NCI-H748 (cell line): ENCODE data around the gene C6orf52.
"Not testable (repeated sequence)": the region's sequence is repeated elsewhere in the genome, so short reads cannot be mapped to it uniquely, and the experiment has no call there.

ENCODE experiments used
- DNase-seq: peaks from one replicate; lab custom pipeline; 2025; ENCODE audit not compliant: unreplicated experiment; lab: John Stamatoyannopoulos, UW

C6orf52 gene

DNA sequence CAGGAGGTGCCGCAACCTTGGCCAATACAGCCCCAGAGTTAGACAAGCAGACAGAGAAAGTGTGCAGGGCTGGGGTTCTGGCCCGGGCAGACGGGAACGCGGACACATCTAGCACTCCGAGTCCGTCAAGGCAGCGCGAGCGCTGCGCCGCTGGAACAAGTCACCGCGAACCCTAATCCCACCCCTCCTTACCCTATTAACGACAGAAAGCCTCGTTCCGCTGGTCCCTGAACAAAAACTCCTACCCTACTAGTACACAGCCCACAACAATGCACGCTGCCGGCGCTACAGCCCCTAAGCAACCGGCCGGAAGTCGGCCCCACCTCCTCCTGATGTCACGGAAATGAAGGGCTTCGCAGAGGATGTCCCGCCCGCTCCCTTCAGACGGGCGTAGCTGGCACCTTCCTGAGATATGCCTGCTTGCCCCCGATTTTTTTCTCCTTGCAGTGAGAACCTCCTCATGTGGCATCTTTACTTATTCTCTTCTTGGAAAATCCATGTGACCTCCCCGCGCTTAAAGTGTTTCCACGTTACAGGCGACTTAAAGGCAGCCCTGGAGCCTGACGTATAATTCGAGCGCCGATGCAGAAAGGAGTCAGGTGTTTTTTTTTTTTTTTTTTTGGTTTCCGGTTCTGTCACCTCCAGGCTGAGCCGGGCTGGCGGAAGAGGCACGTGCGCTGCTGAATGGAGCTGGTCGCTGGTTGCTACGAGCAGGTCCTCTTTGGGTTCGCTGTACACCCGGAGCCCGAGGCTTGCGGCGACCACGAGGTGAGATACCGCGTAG, at the start of gene C6orf52, which contains the start of gene PAK1IP1:
Gene C6orf52, minus strand, starts transcription at position 315 of the 784 bp plus-strand sequence. CDS start 7,066 bp downstream, outside the sequence.
Gene PAK1IP1, plus strand, starts transcription at position 671 of the 784 bp plus-strand sequence. Its CDS starts 14 bp downstream, at position 685.
- DNase-seq = peak; percentile 98

DNA sequence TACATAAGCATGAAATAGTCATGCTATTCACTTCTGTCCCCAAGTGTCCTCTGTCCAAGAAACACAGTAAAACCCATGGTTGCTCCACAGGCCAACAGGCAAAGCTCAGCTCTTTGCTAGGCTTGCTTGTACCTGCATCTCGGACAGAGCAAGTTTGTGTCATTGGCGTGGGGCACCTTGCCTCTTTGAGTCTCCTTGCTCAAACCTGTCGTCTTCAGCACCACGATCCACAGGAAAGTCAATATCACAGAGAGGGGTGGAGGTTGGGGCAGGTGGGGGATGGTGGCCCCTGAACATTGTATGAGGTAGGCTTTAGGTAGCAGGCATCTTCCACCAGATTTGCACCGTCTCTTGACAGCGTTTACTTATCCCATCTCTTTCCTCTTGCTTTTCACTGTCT, 49.1 kb upstream of the C6orf52 start:
- DNase-seq = no peak

DNA sequence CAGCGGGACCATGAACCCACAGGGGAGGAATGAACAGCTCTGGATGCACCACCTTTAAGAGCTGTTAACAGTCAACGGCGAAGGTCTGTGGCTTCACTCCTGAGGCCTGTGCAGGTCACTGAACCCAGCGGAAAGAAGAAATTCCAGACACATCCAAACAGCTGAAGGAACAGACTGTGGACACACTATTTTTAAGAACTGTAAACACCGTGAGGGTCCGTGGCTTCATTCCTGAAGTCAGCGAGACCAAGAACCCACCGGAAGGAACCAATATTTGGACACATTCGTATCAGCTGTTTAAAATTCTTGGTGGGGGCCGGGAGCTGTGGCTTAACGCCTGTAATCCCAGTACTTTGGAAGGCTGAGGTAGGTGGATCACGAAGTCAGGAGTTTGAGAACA, 47.8 kb upstream of the C6orf52 start:
- DNase-seq = no peak

DNA sequence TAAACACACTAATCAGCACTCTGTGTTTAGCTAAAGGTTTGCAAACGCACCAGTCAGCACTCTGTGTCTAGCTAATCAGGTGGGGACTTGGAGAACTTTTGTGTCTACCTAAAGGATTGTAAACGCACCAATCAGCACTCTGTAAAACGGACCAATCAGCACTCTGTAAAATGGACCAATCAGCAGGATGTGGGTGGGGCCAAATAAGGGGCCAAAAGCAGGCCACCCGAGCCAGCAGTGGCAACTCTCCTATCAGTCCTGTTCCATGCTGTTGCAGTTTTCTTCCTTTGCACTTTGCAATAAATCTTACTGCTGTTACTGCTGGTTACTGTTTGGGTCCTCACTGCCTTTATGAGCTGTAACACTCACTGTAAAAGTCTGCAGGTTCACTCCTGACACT, 47.2 kb upstream of the C6orf52 start:
- not testable (repeated sequence) for DNase-seq

DNA sequence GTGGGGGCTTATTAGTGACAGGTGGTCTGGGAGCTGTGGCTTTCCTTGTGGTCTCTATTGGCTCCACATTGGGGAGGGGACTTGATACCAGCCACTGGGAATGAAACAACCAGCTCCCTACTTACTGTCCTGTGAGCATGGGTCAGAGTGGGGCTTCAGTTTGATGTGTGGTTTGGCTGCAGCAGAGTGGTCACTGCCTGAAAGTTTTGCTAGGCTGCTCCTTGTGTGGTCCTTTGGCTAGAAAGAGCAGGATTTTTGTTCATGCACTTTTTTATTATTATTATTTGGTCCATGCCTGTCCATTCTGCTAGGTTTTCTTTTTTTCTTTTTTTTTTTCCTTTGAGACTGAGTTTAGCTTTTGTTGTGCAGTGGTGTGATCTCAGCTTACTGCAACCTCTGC, 45.6 kb upstream of the C6orf52 start:
- DNase-seq = no peak

DNA sequence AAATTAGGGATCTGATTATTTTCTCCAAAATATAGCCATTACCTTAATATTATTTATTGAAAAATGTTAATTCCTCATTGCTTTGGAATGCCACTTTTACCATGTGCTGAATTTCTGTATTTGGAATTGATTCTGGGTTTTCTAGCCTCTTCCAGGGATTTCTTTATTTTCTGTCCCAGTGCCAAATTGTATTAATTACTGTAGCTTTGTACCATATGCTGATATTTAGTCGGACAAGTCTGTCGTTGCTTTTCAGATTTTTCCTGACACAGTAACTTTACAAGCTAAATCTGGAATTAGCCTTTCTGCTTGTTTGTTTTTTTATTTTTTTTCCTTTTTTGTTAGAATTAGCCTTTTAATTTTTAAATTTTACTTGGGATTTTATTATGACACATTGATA, 42.3 kb upstream of the C6orf52 start:
- no peak for DNase-seq

DNA sequence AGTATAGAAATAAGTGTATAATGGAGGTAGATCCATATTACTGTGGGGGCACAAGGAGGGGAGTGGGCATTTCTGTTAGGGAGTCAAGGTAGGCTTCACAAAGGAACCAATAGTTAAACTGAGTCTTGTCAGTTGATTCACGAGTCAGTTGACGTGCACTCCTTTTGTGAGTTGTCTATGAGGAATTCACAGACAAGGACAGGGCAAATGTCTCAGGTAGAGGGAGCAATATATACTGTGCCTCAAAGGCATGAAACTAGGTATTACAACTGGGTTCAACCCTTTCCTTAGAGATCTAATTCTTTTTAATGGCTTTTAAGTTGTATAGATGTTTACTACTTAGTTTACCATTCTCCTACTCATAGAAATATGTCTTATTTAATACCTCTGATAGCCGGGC, 39.4 kb upstream of the C6orf52 start:
- no peak for DNase-seq

DNA sequence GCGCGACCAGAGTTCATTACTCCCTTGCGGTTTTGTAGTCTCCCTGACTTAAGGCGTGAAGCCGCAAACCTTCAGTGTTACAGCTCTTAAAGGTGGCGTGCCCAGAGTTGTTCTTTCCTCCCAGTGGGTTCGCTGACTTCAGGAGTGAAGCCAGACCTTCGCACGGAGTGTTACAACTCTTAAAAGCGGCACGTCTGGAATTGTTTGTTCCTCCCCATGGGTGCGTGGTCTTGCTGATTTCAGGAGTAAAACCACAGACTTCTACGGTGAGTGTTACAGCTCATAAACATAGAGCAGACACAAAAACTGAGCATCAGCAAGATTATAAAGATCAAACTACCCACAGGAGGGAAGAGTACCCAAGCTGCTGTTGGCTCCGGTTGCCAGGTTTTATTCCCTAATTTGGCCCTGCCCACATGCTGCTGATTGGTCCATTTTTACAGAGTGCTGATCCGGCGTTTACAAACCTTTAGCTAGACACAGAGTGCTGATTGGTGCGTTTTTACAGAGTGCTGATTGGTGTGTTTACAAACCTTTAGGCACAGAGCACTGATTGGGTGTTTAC, 38.8 kb upstream of the C6orf52 start:
- DNase-seq = no peak

DNA sequence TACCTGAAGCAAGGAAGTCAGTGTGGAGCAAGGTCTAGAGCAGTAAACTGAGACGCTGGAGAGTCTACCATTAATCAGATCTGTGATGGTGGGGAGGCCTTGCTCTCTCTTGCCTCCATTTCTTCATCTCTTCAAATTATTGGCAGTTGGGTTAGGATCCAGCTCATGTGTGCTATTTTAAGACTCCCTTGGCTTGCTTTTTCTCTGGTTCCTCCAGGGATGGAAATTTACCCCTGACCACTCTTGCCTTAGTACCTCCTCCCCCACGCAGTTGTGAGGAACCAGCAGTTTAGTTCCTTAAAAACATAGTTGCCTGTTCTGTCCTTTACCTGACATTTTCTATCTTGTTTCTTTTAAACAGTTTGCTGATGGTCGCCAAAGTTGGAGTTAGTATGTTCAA, 35.8 kb upstream of the C6orf52 start:
- no peak for DNase-seq

DNA sequence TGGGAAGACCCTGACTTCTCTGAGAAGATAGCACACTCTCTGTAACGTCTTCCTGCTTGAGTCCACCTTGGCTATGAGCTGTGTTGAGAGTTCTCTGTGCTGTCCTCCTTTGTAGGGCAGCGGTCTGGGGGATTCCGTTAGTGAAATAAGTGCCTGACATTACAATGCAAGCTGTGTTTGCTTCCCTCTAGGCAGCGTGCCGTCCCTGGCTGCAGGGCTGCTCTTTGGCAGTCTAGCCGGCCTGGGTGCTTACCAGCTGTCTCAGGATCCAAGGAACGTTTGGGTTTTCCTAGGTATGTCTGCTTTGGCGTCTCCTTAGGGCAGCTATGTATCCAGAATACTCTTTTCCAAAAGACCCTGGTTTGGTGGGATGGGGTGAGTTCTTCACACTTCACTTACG, 31.3 kb upstream of the C6orf52 start:
- no peak for DNase-seq

DNA sequence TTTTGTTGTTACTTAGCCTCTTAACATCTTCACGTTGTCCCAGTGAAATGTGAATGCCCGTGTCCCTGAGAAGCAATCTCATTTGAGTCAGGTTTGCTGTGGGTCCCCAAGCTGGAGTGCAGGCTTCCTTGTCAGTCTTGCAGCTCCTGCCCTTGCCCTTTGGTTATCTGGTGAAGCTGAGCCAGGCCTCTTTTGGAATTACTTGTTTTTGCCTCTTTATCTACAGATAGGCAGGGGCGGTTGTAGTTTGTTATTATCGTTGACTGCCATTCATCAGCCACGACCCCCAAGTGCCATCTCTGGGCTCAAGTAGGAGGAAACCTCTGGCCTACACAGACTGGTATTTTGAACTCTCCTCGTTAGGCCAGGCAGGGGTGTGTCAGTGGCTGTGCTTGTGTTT, 30.6 kb upstream of the C6orf52 start:
- no peak for DNase-seq

DNA sequence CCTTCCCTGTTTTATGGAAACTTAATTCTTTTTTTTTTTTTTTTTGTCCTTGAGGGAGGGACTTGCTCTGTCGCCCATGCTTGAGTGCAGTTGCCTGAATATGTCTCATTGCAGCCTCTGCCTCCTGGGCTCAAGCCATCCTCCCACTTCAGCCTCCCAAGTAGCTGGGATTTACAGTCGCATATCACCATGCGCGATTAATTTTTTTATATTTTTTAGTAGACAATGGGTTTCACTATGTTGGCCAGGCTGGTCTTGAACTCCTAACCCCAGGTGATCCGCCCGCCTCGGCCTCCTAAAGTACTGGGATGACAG, 29.1 kb upstream of the C6orf52 start:
- DNase-seq = peak; percentile 52

DNA sequence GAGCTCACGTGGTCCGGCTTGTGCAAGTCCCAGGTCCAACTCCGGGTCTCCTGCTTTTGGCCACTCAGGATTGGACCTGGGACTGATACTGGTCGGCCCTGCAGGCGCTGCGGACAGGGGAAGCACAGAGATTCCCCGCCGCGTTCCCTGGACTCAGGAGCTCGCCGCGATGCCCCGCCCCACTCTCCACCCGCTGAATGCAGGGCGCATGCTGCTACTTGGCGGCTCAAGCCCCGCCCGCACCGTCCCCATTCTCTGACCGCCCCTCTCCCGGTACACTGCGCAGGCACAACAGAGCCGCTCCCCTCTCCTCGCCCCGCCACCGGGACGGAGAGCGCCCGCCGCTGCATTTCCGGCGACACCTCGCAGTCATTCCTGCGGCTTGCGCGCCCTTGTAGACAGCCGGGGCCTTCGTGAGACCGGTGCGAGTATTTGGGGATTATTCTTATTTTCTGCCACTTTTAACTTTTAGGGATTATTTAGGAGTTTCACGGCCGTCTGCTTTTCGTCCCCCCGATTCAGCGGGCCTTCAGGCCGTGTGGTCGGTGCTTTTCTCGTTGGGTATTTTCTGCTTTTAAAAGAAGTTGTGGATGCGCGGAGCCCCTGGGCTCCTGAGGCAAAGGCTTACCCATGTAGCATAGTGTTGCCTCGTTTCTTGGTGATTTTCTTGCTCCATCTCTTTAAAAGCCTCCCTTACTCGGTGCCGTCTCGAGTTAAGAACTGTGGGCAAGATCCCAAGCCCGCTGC, 28.6 kb upstream of the C6orf52 start, which contains the start of gene TMEM14C:
Gene TMEM14C, plus strand, starts transcription at position 251 of the 747 bp plus-strand sequence. CDS start 1,544 bp downstream, outside the sequence.
- peak; percentile 100 for DNase-seq

DNA sequence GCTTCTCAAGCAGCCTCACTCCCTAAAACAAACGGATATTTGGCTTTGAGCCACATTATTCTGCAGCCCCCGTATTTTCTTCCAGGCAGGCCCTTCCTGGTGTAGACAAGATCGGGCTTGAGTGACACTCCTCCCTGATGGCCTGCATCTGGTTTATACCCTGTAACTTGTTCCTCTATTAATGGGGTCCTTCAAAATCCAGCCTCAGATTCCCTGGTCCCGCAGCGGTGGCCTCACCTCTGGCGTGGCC, 28.1 kb upstream of the C6orf52 start:
- no peak for DNase-seq

DNA sequence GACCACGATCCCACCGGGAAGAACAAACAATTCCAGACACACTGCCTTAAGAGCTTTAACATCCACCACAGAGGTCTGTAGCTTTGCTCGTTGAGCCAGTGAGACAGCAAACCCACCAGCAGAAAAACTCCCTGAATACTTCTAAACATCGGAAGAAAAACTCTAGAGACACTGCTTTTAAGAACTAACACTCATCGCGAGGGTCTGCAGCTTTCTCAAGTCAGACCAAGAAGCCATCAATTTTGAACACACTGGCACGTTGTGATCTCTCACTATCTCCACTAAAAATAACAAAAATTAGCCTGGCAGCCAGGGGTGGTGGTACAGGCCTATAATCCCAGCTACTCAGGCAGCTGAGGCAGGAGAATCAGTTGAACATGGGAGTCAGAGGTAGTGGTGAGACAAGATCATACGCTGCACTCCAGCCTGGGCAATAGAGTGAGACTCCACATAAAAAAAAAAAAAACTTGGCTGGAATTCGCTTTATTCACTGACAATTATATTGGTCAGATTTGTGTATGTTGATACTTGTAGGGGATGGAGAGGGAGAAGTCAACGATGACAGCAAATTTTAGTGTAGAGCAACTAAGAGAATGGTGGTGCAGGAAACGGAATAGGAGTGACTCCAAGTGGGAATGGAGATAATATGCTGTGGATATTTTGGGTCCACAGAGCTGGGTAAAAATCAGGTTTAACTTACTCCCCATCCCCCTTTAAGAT, 27.6 kb upstream of the C6orf52 start:
- DNase-seq = no peak

DNA sequence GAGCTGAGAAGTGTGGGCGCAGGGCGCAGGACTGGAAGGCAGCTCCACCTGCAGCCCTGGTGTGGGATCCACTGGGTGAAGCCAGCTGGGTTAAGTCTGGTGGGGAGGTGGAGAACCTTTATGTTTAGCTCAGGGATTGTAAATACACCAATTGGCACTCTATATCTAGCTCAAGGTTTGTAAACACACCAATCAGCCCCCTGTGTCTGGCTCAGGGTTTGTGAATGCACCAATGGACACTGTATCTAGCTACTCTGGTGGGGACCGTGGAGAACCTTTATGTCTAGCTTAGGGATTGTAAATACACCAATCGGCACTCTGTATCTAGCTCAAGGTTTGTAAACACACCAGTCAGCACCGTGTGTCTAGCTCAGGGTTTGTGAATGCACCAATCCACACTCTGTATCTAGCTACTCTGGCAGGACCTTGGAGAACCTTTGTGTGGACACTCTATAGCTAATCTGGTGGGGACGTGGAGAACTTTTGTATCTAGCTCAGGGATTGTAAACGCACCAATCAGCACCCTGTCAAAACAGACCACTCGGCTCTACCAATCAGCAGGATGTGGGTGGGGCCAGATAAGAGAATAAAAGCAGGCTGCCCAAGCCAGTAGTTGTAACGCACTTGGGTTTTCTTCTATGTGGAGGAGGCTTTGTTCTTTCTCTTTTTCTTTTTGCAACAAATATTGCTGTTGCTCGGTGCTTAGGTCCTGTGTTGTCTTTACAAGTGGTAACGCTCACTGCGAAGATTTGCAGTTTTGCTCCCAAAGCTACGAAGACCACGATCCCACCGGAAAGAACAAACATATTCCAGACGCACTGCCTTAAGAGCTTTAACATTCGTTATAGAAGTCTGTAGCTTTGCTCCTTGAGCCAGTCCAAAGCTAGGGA, 26.8 kb upstream of the C6orf52 start:
- peak; percentile 76 for DNase-seq

DNA sequence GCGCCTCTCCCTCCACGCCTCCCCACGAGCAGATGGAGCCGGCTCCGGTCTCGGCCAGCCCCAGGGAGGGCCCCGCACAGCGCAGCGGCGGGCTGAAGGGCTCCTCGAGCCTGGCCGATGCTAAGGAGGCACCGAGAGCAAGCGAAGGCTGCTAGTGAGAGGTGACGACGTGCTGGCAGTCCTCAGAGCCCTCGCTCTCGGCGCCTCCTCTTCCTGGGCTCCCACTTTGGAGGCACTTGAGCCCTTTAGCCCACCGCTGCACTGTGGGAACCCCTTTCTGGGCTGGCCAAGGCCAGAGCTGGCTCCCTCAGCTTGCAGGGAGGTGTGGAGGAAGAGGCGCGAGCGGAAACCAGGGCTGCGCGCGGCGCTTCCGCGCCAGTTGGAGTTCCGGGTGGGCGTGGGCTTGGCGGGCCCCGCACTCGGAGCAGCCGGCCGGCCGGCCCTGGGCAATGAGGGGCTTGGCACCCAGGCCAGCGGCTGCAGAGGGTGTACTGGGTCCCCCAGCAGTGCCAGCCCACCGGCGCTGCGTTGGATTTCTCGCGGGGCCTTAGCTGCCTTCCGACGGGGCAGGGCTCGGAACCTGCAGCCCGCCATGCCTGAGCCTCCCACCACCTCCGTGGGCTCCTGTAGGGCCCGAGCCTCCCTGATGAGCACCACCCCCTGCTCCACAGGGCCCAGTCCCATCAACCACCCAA, 26.0 kb upstream of the C6orf52 start:
- peak; percentile 87 for DNase-seq

DNA sequence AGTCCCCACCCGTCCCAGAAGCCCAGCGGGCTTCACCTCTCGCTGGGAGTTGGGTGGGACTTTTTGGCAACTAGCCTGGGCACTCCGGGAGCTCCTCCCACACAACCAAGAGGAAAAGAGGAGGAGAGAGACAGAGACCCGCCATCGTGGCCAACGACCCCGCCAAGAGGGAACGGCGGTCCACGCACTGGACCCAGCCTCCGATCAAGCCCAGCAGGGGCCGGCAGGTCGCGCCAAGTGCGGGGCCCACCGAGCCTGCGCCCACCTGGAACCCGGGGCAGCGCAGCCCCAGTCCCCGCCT, 25.5 kb upstream of the C6orf52 start:
- DNase-seq = peak; percentile 72

DNA sequence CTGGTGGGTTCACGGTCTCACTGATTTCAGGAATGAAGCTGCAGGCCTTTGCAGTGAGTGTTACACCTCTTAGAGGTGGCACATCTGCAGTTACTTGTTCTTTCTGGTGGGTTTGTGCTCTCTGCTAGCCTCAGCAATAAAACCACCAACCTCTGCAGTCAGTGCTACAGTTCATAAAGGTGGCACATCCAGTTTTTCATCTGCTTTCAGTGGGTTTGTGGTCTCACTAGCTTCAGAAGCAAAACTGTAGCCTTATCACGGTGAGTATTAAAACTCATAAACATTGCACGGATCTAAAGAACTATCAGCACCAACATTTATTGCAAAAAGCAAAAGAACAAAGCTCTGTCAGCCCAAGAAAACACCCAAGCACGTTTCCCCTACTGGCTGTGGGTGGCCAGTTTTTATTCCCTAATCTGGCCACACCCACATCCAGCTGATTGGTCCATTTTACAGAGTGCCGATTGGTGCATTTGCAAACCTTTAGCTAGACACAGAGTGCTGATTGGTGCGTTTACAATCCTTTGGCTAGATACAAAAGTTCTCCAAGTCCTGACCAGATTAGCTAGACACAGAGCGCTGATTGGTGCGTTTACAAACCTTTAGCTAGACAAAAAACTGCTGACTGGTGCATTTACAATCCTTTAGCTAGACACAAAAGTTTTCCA, 25.0 kb upstream of the C6orf52 start:
- DNase-seq = peak; percentile 72

DNA sequence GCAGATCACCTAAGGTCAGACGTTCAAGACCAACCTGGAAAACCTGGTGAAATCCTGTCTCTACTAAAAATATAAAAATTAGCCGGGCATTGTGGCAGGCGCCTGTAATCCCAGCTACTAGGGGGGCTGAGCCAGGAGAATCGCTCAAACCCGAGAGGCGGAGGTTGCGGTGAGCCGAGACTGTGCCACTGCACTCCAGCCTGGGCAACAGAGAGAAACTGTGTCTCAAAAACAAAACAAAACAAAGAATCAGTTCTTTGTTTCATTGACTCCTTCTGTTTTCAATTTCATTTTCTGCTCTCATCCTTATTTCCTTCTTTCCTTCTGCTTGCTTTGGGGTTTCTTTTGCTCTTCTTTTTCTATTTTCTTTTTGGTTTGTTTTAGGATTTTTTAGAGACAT, 19.5 kb upstream of the C6orf52 start:
- no peak for DNase-seq
